GM21447 (cell line): ENCODE measurements around the gene KLHDC7B.

Experiments
- ATAC-seq: cut with Tn5 transposase; IDR thresholded peaks from one replicate; pipeline ENCODE4 v1.9.1; 2021; ENCODE audit not compliant: unreplicated experiment

KLHDC7B gene

DNA sequence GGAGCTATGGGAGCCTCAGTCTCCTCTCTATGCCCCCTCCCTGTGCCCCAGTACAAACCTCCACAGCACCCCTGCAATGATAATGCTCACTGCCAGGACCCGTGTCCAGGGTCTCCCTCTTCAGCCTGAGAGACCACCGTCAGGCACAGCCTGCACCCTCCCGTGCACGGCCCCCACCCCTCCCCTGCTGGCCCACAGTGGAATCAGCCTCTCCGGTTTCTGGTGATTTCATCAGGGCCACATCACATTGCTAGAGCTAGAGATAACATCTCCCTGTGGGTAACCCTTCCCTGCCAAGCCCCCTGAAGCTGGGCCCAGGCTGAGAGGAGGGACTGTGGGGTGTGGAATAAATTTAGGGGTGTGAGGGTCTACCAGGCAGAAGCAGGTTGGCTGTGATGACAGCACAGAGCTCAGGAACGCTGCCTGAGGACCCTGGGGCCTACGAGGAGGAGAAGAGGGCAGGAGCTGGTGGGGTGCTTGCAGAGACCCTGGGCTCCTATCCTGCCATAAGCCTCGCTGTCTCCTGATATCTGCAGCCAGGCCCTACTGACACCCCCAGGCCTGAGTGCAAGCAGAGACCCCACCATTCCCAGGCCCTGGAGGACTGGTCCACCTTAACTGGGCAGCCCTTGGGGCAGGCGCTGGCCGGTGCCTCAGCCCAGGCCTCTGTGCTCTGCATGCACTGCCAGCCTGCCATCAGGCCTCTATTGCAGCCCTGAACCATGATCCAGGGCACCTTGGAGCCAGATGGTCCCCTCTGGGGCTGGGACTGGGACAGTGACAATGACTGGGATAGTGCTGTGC is at the start of gene KLHDC7B:
KLHDC7B (plus strand) TSS at position 378 of the 804 bp plus-strand sequence; CDS start at position 723, 345 bp downstream.
- no peak for ATAC-seq

DNA sequence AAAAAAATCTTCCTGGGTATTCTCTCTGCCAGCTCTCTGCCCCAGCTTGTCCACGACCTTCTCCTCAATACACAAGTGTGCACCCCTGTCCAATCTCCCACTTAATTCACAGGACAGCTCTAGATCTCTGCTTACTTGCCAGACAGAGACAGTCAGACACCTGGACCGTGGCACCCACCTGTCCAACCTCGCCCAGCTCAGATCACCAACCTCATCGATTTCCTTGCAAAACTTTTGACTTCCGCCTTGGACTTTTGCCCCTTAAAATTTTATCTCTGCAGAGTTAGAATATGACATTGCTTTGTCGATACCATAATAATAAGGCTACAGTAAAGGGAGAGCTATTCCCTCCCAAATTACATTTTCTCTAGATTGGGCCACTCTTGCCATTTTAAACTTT is 48.6 kb upstream of the KLHDC7B start:
- ATAC-seq, result no peak

DNA sequence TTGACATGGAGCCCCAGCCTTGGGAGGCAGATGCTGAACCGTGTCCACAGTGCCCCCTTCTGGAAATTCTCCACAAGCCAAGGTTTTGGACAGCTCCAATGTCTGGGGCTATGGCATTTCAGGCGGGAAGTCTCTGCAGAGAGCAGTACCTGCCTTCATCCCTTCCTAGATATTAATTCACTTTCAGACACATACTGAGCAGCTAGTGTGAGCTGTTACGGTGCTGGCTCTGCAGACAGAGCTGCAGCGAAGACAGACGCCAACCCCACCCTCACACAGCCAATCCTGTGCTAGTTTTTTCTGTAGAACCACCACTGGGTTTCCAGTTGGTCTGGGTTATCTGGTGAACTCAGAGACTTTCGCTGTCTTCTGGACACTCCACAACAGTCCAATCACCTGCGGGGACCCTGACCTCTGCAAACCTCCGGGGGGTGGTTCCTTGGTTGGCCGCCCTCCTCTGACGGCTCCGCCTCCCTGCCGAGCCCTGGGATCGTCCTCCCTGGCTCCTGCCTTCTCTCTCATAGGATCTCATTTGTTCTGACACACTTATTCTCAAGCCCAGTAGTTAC is 47.3 kb upstream of the KLHDC7B start:
- no peak for ATAC-seq

DNA sequence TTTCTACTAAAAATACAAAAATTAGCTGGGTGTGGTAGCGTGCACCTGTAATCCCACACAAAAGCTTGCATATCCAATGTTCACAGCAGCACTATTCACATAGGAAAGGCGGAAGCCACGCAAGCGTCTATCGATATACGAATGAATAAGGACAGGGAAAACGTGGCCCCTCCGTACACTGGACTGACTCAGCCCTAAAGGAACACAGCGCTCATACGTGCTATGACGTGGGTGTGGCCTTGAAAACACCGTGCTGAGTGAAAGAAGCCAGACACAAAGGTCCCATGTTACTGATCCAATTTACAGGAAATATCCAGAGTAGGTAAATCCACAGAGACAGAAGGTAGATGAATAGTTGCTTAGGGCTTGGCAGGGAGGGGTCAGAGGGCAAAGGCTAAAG is 45.2 kb upstream of the KLHDC7B start:
- no peak for ATAC-seq

DNA sequence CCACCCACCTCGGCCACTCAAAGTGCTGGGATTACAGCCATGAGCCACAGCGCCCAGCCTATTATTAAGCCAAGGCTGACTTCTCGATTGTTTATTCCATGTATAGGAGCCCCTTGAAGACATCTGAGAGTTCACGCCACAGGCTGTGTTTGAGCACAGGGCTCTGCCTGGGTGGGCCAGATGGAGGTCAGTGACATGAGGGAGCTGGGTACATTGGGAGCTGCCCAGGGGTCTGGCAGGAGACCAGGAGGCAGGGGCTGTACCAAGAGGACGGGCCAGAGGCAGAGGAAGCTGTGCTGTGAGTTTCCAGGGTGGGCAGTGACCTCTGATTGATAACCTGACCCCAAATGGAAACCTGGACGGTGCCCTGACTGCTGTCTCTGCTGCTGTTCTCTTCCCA is 43.6 kb upstream of the KLHDC7B start:
- ATAC-seq, result no peak

DNA sequence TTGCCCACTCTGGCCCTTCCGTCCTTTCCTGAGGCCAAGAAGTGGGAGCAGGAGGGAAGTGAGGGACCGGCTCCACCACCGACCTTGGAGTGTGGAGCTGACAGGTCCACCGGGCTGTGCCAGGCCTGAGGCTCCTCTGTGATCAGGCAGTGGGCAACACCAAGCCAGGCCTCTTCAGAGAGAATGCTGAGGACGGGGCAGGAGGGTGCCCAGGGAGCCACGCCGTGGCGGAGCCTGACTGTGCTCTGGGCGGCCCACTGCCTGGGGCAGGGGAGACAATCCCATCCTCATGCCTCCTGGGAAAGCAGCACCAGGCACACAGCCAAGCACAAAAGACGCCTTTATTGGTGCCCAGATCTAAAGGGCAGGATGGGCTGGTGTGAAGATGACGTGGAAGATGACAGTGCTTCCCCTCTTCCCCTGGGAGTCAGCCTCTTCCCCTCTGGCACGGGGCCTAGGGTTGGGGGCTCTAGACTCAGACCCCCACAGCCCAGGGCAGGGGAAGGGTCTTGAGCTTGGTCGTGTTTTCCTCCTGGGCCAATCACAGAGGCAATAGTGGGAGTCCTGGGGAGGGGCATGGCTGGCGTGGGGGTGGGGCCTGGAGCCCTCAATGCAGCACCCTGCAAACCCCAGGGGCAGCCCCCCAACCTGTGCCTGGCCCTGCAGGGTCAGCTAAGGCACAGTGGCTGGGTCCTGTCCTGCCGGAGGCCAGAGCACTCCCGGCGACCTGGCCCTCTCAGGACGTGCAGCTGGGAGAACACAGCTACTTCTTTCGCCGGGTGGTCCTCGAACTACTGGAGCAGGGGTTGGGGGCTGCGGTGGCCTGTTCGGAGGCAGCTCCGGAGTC is 42.8 kb upstream of the KLHDC7B start:
- no peak for ATAC-seq

DNA sequence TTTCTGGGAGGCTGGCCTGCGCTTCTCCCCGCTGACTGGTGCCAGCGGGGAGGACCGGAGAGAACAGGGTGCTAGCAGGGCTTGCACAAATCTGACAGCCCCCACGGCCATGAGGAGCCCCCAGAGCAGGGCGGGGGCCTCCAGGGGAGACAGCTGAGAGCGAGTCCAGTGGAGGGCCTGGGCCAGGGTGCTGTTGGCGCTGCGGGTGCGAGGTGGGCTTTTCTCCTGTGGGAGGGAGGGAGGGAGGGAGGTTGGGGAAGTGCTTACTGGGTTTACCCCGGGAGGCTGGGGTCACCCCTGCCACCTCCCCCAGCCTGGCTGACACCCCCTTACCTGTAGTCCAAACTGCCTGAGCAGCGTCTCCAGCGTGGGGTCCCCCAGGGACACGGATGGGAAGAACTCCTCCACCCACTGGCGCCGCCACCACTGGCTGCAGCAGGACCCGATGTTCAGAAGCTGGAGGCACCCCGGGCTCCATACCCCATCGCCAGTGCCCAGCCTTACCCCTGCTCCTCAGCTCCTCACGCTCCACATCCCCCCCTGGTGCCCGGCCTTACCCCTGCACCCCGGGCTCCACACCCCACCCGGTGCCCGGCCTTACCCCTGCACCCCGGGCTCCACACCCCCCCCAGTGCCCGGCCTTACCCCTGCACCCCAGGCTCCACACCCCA is 42.1 kb upstream of the KLHDC7B start:
- no peak for ATAC-seq

DNA sequence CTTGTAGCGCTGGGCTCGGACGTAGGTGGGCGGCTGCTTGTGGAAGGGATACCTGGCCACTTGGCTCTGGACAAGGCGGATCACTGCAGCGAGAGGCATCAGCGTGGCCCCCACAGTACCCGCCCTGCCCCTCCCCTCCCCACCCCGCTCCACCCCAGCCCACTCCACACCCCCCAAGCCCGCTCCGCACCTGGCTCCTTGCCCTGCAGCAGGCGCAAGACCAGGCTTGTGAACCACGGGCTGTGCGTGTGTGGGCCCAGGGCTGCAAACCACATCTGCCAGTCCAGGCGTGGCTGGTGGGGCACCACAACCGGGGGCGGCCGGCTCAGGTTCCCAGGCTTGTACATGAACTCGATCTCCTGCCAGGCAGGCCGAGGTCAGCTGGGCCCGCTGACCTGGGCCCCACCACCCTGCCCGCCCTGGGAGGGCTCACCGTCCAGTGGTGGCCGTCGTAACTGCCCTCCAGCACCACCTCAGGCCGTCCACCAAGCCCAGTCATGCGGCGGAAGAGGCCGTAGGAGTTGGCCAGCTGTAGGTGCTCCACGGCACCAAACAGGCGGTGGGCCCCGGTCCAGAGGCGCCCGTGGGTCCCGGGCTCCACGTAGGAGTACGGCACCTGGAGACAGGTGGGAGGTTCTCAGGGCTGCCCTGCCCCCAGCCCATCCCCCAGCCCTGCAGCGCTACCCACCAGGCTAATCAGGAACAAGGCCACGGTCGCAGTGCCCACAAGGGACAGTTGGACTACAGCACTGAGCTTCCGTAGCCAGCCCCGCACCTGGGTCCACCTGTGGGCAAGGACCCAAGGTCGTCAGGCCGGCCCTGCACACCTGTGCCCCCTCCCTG is 41.1 kb upstream of the KLHDC7B start:
- ATAC-seq, result no peak

DNA sequence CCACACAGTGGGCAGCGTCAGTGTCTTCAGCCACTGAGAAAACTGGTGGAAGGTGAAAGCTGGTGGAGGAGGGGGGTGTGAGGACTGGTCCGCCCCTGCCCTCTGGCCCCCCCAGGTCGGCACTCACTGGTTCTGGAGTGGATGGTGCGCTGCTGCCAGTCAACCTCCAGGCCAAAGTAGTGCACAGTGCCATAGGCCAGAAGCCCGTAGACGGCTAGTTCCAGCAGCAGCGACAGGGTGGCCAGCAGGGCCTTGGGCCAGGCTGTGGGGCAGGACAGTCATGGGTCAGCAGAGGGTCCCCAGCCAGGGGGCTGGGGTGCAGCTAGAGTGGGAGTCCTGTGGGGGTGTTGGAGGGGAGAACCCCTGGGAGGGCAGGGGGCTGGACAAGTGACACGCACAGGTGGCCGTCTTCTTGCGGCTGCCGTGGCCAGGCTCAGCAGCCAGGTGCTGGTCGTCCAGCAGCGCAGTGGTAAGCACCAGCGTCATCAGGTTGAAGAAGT is 40.4 kb upstream of the KLHDC7B start:
- no peak for ATAC-seq

DNA sequence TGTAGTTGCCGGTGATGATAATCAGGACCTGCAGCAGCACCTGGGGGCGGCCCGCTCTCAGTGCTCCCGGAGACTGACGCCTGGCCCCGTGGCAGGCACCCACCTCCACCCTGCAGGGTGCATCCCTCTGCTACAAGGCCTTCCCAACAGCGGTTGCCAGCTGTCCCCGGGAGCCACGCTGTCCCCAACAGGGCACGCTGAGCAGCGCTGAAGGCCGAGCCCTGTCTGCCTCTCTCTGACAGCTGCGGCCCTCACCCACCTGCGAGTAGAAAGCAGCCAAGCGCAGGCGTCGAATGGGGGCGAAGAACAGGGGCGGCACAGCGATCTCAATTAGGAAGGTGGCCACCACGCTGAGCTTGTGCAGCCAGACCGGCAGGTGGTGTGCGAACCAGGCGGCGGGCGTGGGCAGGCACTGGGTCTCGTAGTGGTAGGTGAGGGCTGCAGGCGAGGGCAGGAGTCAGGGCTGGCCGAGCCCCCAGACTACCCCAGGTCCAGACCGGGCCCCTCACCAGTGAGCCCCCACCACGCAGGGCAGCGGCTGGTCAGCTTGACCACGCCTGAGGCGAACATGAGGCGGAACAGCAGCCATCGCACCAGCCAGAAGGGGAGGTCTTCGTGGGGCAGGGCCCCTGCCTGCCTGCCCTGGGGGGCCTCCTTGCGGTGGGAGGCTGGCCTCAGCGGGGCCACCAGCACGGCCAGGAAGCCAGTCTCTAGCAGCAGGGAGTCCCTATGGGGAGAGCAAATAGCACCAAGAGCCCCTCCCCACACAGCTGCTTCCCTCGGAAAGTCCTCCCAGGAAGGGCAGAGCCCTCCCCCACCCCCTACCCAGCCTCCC is 39.7 kb upstream of the KLHDC7B start:
- ATAC-seq, result no peak

DNA sequence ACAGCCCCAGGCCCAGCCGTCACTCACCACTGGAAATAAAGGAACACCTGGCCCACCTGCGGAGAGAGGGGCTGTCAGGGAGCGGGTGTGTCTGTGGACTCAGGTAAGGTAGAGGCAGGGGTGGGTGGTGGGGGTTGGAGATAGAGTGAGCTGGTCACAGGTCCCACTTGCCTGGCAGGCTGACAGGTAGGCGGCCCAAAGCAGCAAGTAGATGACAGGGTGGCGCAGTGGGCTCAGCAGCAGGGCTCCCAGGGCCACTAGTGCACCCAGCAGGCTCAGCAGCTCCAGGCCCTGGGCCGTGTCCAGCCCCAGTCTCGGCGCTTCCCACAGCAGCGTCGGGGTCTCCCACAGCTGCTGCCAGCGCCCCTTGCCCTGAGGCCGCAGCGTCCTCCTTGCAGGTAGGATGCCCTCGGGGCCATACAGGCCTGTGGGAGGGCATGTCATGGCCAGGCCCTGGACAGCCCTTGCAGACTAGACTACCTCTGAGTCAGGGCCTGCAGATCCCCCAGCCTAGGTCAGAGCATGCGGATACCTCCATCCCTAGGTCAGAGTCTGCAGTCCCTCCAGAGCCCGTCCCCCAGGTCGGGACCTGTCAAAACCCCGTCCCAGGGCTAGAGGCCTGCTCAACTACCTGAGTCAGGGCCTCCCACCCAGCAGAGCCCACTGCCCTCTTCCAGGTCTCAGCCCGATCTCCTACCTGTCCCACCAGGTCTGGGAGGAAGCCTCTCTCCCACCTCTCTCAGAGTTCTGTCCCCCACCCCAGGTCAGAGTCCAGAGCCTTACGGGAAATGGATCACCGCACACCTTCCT is 38.9 kb upstream of the KLHDC7B start:
- ATAC-seq, result peak; percentile 4

DNA sequence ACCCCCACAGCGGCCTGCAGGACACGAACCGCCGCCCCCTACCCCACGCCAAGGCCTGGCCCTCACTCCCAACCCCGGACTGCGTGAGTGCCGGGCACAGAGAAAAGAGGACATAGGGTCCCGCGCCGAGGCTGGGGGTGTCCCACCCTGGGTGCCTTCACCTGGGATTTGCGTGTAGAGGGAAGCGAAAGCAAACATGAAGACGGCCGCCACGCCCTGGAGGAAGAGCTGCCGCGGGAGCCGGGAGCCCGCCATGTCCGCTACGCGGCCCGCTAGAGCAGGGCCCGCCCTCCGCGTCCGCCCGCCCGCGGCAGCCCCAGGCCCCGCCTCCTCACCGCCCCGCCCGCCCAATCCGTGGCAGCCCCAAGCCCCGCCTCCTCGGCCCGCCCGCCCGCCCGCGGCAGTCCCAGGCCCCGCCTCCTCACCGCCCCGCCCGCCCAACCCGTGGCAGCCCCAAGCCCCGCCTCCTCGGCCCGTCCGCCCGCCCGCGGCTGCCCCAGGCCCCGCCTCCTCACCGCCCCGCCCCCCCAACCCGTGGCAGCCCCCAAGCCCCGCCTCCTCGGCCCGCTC is 38.2 kb upstream of the KLHDC7B start, which contains the start of gene LMF2:
LMF2 (minus strand) TSS at position 282 of the 570 bp plus-strand sequence; CDS start at position 255, 27 bp downstream.
- ATAC-seq, result peak; percentile 44

DNA sequence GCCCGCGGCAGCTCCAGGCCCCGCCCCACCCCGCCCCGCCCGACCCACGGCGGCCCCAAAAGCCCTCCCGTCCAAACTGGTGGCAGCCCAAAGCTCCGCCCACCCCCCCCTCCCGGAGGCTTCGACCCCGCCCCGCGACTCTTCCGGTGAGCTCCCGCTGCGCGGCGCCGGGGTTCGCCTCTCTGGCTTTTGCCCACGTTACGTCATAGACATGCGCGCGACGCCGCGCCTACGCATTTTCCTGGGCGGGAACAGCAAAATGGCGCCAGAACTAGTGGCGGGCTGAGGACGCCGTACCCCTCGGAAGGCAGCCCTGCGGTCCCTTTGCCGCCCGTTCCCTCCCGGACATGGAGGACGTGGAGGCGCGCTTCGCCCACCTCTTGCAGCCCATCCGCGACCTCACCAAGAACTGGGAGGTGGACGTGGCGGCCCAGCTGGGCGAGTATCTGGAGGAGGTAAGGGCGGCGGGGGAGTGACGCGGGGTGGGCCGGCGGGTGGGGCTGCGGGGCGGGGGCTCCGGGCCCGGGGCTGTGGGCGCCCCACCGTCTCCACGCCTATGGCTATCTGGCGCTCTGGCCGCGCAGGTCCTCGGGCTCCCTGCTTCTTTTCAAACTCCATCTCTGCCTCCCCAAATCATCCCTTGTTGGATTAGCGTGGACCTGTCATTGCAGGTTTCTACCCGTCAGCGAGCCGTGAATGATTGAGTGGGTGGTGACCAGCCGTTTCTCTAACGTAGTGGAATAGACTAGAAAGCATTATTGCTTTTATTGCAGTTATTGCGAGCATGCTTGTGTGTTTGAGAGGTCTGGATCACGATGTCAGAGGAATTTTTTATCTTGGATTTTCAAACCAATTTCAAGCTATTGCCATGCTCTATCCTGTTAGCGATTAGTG is 37.5 kb upstream of the KLHDC7B start, which contains the start of gene NCAPH2:
NCAPH2 (plus strand) TSS at position 234 of the 894 bp plus-strand sequence; CDS start at position 348, 114 bp downstream.
- ATAC-seq, result peak; percentile 59

DNA sequence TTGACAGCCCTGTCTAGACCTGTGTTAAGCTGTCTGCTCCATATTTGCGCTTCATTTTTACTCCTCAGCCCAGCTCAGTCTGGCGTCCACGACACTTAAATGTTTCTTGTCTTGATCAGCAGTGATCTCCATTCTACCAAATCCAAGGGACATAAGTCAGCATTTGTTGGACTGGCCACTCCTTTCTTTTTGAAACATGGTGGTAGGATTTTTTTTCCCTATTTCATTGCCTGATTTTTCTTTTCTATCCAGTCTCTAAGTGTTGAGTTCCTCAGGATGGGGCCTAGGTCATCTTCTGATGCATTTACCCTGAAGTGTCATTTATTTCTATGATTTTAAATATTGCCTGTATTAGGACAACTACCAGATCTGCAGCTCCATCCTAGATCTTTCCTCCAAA is 36.8 kb upstream of the KLHDC7B start:
- no peak for ATAC-seq

DNA sequence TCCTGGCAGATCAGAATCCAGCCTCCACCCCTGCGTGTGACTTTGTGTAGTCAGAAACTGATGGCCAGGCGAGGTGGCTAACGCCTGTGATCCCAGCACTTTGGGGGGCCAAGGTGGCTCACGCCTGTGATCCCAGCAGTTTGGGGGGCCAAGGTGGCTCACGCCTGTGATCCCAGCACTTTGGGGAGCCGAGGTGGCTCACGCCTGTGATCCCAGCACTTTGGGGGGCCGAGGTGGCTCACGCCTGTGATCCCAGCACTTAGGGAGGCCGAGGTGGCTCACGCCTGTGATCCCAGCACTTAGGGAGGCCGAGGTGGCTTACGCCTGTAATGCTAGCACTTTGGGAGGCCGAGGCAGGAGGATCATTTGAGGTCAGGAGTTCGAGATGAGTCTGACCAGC is 32.5 kb upstream of the KLHDC7B start:
- ATAC-seq, result no peak

DNA sequence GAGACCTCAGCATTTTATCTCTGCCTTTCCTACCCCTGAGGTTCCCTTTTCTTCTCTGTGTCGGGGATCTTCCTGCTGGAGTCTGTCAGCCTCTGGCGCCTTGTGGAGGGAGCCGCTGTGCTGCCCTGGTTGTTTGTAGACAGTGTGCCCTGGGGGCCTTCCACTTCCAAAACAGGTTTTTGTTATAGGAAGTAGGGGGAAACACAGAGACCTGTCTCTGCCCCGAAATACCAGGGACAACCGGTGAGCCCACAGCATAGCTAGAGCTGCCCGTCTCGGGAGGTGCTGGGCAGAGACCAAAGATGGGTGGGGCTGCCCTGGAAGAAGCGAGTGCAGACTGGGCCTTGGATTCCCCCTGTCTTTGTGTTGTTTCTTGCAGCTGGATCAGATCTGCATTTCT is 29.6 kb upstream of the KLHDC7B start:
- ATAC-seq, result no peak

DNA sequence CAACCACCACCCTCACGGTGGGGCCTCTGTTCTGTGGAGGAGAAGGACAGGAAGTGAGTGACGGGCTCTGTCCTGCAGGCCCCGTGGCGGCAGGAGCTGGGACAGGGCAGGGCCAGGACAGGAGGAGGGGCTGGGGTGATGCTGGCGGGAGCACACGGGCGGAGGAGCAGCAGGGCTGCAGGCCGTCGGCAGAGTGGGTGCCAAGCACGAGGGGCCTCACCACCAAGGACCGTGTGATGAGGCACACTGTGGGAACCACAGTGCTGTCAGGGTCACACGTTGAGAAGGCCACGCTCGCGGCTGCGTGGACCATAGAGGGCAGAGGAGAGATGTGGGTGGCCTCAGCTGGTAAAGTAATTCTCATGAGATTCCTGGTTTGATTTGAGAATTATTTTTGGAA is 28.8 kb upstream of the KLHDC7B start:
- ATAC-seq, result no peak
